Esophagus squamous epithelium (tissue), 5 donors: ENCODE measurements around the gene ZFPM1. TPM values are rescaled to one million over a fixed set of nuclear protein-coding genes. Genes with fewer than 3 reads are reported as not detected.

Experiments
- DNase-seq: peaks from one replicate; lab custom pipeline; 2025; lab: John Stamatoyannopoulos, UW
- H3K27ac ChIP-seq, 4 donors: fragments of 200-600 bp; sonication (generic); one replicate each; pipeline ENCODE4 v1.5.1; 2016 to 2019; ENCODE audit warnings: mild to moderate bottlenecking in 1 of 4
- H3K27me3 ChIP-seq, 4 donors: fragments of 200-600 bp; sonication (generic); 1 replicate in 3 of 4; 2 replicates in 1 of 4; pipeline versions ENCODE4 v1.5.1 to v1.6.0; 2017 to 2021; ENCODE audit warnings: antibody characterized with exemption in 1 of 4
- H3K36me3 ChIP-seq, 3 donors: fragments of 200-600 bp; sonication (generic); one replicate each; pipeline ENCODE4 v1.5.1; 2016 to 2019
- H3K4me1 ChIP-seq, 3 donors: fragments of 200-600 bp; sonication (generic); one replicate each; pipeline ENCODE4 v1.5.1; 2017 to 2019
- H3K4me3 ChIP-seq, 4 donors: fragments of 200-600 bp; sonication (generic); 1 replicate in 3 of 4; 2 replicates in 1 of 4; pipeline ENCODE4 v1.5.1; 2016 to 2019; ENCODE audit warnings: mild to moderate bottlenecking in 2 of 4, moderate library complexity in 1 of 4
- H3K9me3 ChIP-seq, 3 donors: fragments of 200-600 bp; sonication (generic); one replicate each; pipeline ENCODE4 v1.5.1; 2016 to 2019
- POLR2A ChIP-seq, 4 donors: fragments of 450-650 bp; IDR thresholded peaks; one replicate each; pipeline ENCODE4 v1.6.1; 2017; ENCODE audit warnings: antibody characterized with exemption in 4 of 4, mild to moderate bottlenecking in 4 of 4, moderate library complexity in 3 of 4
- WGBS, 2 donors: methylation state at CpG; one replicate each; pipeline ENCODE4 v1.1.5; 2018; 5-methylcytosine and 5-hydroxymethylcytosine counted together
- intact Hi-C: fragments of 100-400 bp; cut with DNase I; formaldehyde crosslinking; loops from one replicate; pipeline ENCODE4 v1.15.0; 2022
- total RNA-seq, 4 donors: library from RNA; depleted of rRNA; stranded (reverse); fragments of >200 nt; gene quantifications; one replicate each; pipeline ENCODE4 v1.1.0, GENCODE V29; 2016
- TF ChIP-seq, protein P1 (sequence below), 6 experiments: fragments of 450-650 bp in 4 of 6; fragments of 200-600 bp in 2 of 6; sonication (generic) in 2 of 6; IDR thresholded peaks; one replicate each; pipeline ENCODE4 v1.5.1; 2016 to 2019; ENCODE audit warnings: antibody characterized with exemption in 6 of 6, mild to moderate bottlenecking in 4 of 6, moderate library complexity in 4 of 6
- donor health status: DM: yes; HTN: yes; CAD: no.

Gene ZFPM1
- total RNA-seq, 4 donors from 2014 or later, result 0.67 to 1.7 (median 1.2) TPM

DNA sequence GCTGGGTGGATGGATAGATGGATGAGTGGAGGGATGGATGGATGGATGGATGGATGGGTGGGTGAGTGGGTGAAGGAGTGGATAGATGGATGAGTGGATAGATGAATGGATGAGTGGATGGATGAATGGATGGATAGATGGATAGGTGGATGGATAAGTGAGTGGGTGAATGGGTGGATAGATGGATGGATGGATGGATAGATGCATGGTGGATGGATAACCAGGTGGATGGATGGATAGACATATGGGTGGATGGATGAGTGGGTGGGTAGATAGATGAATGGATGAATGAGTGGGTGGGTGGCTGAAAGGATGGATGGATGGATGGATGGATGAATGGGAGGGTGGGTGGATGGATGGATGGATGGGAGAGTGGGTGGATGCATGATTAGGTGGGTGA is 66.2 kb downstream of the ZFPM1 start:
- H3K9me3 ChIP-seq, result no peaks in the 10 kb centered on the region
- H3K27ac ChIP-seq, result no peak overlapping the region
- H3K27me3 ChIP-seq, result peaks cover 0 to 79% (median 1%) of the 10 kb centered on the region in 4 donors
- TF ChIP-seq POLR2A (IDR thresholded peaks at IDR 0.05), result no peak
- no peak for DNase-seq
- intact Hi-C loops, result no loop called here
- H3K4me3 ChIP-seq, result no peak overlapping the region
- peaks cover 0 to 11% (median 0%) of the 10 kb centered on the region in 3 donors for H3K4me1 ChIP-seq
- no peaks in the 10 kb centered on the region for H3K36me3 ChIP-seq

- Histone ChIP-seq H3K36me3 (no peaks in the 10 kb centered on the region), H3K4me3 (no peak overlapping the region), H3K27ac (no peak overlapping the region), H3K4me1 (peaks cover 0 to 19% (median under 1%) of the 10 kb centered on the region in 3 donors), H3K27me3 (peaks cover 0 to 83% (median 2%) of the 10 kb centered on the region in 4 donors), H3K9me3 (no peaks in the 10 kb centered on the region)
- DNase-seq, result no peak
- 93 to 95% methylated on average over 3 of the region's 3 CpGs for WGBS, 2 donors
- no peak for TF ChIP-seq POLR2A (IDR thresholded peaks at IDR 0.05)
- TF ChIP-seq, protein P1, sequence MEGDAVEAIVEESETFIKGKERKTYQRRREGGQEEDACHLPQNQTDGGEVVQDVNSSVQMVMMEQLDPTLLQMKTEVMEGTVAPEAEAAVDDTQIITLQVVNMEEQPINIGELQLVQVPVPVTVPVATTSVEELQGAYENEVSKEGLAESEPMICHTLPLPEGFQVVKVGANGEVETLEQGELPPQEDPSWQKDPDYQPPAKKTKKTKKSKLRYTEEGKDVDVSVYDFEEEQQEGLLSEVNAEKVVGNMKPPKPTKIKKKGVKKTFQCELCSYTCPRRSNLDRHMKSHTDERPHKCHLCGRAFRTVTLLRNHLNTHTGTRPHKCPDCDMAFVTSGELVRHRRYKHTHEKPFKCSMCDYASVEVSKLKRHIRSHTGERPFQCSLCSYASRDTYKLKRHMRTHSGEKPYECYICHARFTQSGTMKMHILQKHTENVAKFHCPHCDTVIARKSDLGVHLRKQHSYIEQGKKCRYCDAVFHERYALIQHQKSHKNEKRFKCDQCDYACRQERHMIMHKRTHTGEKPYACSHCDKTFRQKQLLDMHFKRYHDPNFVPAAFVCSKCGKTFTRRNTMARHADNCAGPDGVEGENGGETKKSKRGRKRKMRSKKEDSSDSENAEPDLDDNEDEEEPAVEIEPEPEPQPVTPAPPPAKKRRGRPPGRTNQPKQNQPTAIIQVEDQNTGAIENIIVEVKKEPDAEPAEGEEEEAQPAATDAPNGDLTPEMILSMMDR (IDR thresholded peaks at IDR 0.05), result no peak
- intact Hi-C loops, result no loop called here
Observed at GRCh38 chr16:88519938-88520653, 67.0 kb downstream of the ZFPM1 start.

DNA sequence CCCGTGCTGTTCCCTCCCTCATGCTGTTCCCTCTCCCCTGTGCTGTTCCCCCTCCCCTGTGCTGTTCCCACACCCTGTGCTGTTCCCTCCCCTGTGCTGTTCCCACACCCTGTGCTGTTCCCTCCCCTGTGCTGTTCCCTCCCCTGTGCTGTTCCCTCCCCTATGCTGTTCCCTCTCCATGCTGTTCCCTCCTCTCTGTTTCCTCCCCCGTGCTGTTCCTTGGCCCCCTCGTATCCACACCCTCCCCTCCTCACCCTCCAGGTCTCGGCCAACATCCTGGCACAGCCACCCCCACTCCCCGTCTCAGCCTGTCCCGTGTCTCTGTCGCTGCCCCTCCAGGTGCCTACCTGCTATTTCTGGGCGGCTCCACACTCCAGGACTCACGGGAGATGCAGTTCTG is 68.6 kb downstream of the ZFPM1 start:
- Histone ChIP-seq H3K4me1 (peaks cover 2 to 35% (median 12%) of the 10 kb centered on the region in 3 donors), H3K36me3 (no peaks in the 10 kb centered on the region), H3K27ac (no peak overlapping the region), H3K4me3 (no peak overlapping the region), H3K27me3 (peaks cover 0 to 83% (median 2%) of the 10 kb centered on the region in 4 donors), H3K9me3 (no peaks in the 10 kb centered on the region)
- TF ChIP-seq, protein P1 (IDR thresholded peaks at IDR 0.05), result no peak
- TF ChIP-seq POLR2A (IDR thresholded peaks at IDR 0.05), result no peak
- intact Hi-C loops, result no loop called here
- no peak for DNase-seq
- 34 to 60% methylated on average over 6 of the region's 9 CpGs for WGBS, 2 donors

DNA sequence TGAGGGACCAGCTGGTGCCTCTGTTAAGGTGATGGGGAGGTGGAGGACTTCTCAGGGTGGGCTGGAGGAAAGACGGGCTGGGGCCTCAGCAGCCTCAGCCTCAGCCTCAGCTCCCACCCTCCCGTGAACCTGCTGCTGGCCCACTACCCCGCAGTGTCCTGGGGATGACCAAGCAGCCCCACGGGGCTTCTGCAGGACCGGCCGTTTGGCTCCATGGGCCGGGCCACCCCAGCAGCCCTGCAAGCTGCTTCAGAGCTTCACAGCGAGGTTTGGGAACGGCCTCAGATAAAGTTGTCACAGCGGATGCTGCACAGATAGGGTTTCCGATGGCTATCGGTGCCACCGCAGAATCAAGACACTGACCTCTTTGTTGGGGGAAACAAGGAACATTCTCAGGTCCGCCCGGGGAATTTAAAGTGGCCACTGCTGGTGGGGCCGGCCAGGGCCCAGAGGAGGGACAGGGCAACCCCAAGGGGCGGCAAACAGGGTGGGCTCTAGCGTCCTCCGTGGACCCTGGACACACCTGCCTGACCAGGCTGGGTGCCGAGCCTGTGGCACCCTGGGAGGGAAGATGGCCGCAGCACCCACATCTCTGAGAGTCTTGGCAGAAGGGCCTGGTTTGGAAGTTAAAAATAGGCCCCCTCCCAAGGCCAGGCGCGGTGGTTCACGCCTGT is 69.3 kb downstream of the ZFPM1 start:
- Histone ChIP-seq H3K4me1 (peaks cover 9 to 42% (median 19%) of the 10 kb centered on the region in 3 donors), H3K4me3 (no peak overlapping the region), H3K27me3 (peaks cover 0 to 88% (median 2%) of the 10 kb centered on the region in 4 donors), H3K9me3 (no peaks in the 10 kb centered on the region), H3K36me3 (no peaks in the 10 kb centered on the region), H3K27ac (no peak overlapping the region)
- WGBS, 2 donors, result 73 to 88% methylated on average over 7 to 9 of the region's 24 CpGs
- intact Hi-C loops, result no loop called here
- no peak for TF ChIP-seq POLR2A (IDR thresholded peaks at IDR 0.05)
- TF ChIP-seq, protein P1 (IDR thresholded peaks at IDR 0.05), result no peak
- DNase-seq, result no peak

GRCh38 chr16:88523309-88524161 is 70.5 kb downstream of the ZFPM1 start:
- intact Hi-C loops, result no loop called here
- no peak overlapping the region for H3K4me3 ChIP-seq
- no peak overlapping the region for H3K27ac ChIP-seq
- no peaks in the 10 kb centered on the region for H3K9me3 ChIP-seq
- peaks cover 0 to 77% (median 2%) of the 10 kb centered on the region in 4 donors for H3K27me3 ChIP-seq
- H3K36me3 ChIP-seq, result peaks cover 0 to under 1% (median 0%) of the 10 kb centered on the region in 3 donors
- TF ChIP-seq, protein P1 (IDR thresholded peaks at IDR 0.05), result no peak
- TF ChIP-seq POLR2A (IDR thresholded peaks at IDR 0.05), result no peak
- H3K4me1 ChIP-seq, result peaks cover 9 to 48% (median 20%) of the 10 kb centered on the region in 3 donors
- no peak for DNase-seq
- 34 to 40% methylated on average over 9 to 15 of the region's 47 CpGs for WGBS, 2 donors
